Sigmoid colon (tissue), 3 donors: ENCODE results near the gene SPRYD3.

Source experiments
- POLR2A ChIP-seq, 2 donors: fragments of 450-650 bp; IDR thresholded peaks; one replicate each; pipeline ENCODE4 v1.6.1; 2016; ENCODE audit warnings: antibody characterized with exemption in 2 of 2, mild to moderate bottlenecking in 2 of 2, moderate library complexity in 2 of 2
- TF ChIP-seq, protein P1 (sequence below), 4 experiments: fragments of 450-650 bp in 3 of 4; fragments of 200-600 bp in 1 of 4; IDR thresholded peaks; one replicate each; pipeline ENCODE4 v1.5.1; 2016 to 2019; ENCODE audit warnings: antibody characterized with exemption in 4 of 4, mild to moderate bottlenecking in 3 of 4, moderate library complexity in 2 of 4

DNA sequence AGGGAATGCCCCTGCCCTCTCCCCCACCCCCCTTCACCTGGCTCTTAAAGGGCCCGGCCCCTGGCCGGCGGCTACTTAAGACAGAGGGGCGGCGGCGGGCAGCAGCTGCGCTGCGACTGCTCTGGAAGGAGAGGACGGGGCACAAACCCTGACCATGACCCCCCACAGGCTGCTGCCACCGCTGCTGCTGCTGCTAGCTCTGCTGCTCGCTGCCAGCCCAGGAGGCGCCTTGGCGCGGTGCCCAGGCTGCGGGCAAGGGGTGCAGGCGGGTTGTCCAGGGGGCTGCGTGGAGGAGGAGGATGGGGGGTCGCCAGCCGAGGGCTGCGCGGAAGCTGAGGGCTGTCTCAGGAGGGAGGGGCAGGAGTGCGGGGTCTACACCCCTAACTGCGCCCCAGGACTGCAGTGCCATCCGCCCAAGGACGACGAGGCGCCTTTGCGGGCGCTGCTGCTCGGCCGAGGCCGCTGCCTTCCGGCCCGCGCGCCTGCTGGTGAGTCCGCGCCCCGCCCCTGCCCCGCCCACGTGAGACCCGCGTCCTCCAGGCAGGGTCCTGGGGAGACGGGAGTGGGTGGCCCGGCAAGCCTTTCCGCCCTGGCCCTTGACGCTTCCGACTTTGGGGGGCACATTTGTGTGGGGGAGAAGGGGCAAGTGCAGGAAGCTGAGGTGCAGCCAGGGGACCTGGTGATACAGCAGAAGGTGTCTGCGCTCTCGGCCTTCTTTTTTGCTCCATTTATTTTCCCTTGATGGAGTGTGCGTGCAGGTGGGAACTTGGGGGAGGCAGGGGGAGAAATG lies 18.6 kb upstream of the SPRYD3 start, which contains the start of gene IGFBP6:
- TF ChIP-seq, protein P1, sequence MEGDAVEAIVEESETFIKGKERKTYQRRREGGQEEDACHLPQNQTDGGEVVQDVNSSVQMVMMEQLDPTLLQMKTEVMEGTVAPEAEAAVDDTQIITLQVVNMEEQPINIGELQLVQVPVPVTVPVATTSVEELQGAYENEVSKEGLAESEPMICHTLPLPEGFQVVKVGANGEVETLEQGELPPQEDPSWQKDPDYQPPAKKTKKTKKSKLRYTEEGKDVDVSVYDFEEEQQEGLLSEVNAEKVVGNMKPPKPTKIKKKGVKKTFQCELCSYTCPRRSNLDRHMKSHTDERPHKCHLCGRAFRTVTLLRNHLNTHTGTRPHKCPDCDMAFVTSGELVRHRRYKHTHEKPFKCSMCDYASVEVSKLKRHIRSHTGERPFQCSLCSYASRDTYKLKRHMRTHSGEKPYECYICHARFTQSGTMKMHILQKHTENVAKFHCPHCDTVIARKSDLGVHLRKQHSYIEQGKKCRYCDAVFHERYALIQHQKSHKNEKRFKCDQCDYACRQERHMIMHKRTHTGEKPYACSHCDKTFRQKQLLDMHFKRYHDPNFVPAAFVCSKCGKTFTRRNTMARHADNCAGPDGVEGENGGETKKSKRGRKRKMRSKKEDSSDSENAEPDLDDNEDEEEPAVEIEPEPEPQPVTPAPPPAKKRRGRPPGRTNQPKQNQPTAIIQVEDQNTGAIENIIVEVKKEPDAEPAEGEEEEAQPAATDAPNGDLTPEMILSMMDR (IDR thresholded peaks at IDR 0.05): peak in 2 of 4 experiments; percentile 22 to 36
- TF ChIP-seq POLR2A (IDR thresholded peaks at IDR 0.05): no peak
